Epithelial cell of esophagus (primary cell): ENCODE data around the gene MOBP.

Experiments used
- DNase-seq: peaks from one replicate; pipeline ENCODE4 v3.0.0; 2010; ENCODE audit warnings: low read depth
- H3K4me3 ChIP-seq: 2 replicates; pipeline ENCODE4 v1.5.1; 2011; ENCODE audit warnings: mild to moderate bottlenecking, low read length, control low read depth
- CTCF ChIP-seq: IDR thresholded peaks from 2 replicates; pipeline ENCODE4 v1.5.1; 2011; ENCODE audit warnings: low read depth, mild to moderate bottlenecking, low read length, control low read depth, inconsistent platforms; ENCODE audit not compliant: insufficient read depth; ENCODE audit errors: missing control alignments

The MOBP gene

GRCh38 chr3:39428745-39429201 lies 38.7 kb upstream of the MOBP start:
- no peak for TF ChIP-seq CTCF
- DNase-seq = no peak
- H3K4me3 ChIP-seq = no peak overlapping the region

GRCh38 chr3:39429466-39429865 lies 38.0 kb upstream of the MOBP start:
- no peak for DNase-seq
- TF ChIP-seq CTCF = no peak
- H3K4me3 ChIP-seq = no peak overlapping the region

DNA sequence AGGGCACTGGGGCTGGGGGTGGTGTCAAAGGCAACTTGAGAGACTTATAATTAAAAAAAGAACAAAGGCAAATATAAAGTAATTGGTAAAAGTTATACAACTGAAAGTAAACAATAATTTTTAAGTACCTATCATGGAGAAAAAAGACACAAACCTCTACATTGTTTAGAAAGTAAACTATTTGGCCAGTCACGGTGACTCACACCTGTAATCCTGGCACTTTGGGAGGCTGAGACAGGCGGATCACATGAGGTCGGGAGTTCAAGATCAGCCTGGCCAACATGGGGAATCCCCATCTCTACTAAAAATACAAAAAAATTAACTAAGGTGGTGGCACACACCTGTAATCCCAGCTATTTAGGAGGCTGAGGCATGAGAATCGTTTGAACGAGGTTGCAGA lies 35.1 kb upstream of the MOBP start:
- no peak for TF ChIP-seq CTCF
- H3K4me3 ChIP-seq = no peak overlapping the region
- DNase-seq = no peak

DNA sequence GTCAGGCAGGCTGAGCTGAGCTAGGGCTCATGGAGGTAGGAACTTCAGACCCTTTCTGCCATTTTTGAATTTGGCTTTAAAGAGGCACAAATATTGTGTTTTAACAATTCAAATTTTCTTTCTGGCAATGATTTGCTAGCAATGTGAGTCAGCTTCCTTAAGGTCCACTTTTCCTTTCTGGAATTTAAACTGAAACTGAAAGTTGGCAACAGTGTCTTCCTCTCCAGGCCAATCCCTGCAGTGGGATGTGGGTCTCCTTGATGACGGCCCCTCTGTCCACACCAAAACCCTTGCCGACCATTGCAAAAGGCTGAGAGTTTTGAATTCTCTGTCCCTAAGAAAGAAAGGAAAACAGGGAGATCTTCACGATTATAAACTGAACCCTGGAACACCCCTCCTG lies 33.8 kb upstream of the MOBP start:
- no peak for TF ChIP-seq CTCF
- no peak for DNase-seq
- no peak overlapping the region for H3K4me3 ChIP-seq

DNA sequence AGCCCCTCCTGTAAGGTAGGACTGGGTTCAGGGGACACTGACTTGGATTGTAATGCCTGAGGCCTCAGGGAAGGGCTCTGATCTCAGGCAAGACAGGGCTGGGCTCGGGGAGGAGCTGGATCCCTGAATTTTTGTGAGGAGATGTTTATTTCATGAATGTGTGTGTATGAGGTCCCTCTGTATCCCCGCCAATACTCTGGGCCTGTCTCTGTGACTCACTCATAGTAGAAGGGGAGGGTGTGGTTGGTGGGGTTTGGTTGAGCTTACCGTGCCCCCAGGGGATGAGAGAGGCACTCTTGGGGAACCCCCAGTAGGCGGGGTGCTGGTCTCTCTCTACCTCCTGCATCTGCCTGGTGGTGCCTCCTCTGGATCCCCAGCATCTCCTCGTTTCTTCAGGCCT lies 32.9 kb upstream of the MOBP start:
- peak; percentile 49 for DNase-seq
- TF ChIP-seq CTCF = no peak
- H3K4me3 ChIP-seq = no peak overlapping the region

GRCh38 chr3:39435006-39435748 lies 32.3 kb upstream of the MOBP start:
- no peak for DNase-seq
- TF ChIP-seq CTCF = no peak
- H3K4me3 ChIP-seq = no peak overlapping the region

DNA sequence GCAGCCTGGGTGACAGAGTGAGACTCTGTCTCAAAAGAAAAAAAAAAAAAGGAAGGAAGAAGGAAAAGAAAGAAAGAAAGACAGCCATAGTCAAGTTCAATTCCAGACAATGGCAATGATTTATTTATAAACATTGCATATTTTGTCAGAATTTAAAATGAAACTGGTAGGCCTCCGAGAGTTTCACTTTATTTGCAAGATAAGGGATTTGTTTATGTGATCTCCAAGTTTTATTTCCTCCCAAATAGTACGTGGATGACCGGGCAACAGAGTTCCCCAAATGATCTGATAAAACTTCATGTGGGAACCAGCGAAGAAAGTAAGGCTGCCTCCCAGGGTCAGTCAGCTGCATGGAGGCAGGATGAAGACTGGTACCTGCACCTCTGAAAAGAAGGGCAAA lies 28.6 kb upstream of the MOBP start:
- H3K4me3 ChIP-seq = no peak overlapping the region
- no peak for TF ChIP-seq CTCF
- no peak for DNase-seq
